Fibroblast of upper back skin (primary cell): ENCODE data around the gene LHX1.

ENCODE experiments used
- DNase-seq: peaks from one replicate; pipeline ENCODE4 v3.0.0-alpha.2; 2013

Gene LHX1

DNA sequence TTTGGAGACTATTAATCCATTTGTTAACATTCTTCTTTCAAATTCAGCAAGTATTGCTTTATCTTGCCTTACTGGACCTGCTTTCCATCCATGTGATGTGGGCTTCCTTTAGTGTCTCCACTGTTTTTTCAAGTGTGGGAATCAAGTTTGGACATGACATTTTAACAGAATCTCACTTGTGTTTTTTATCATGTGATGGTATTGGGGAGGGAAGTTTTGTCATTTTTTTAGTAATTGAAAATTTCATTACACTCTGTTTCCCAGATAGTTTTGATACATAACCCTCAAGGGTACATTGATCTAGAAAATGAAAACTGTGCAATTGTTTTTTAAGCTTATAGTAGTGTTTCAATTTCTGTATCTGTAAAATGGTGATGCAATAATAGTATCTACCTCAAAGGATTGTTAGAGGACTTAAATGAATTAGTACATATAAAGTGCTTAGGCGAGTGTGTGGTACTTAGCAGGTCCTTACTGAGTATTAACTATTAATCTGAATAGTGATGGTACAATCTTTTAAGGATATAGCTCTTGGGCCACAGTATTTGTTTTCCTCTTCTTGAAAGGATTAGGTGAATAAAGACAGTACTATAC lies 38.7 kb downstream of the LHX1 start:
- DNase-seq: no peak

DNA sequence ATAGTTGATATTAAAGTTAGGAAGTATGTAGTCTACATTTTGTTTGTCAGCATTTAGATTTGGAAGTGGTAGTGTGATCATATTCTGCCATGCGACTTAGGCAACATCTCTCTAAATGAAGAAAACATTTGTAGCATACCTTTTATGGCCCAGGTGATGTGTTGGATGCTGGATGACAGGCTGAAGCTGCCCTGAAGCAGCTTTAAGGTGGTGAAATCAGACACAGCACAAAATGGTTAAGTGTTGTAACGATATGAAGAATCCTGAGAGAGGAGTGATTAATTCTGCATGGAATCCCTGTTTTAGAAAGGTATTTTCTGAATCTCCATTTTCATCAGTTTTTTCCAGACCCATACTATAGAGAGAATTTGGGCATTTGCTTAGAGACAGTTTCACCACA lies 39.8 kb downstream of the LHX1 start:
- no peak for DNase-seq

DNA sequence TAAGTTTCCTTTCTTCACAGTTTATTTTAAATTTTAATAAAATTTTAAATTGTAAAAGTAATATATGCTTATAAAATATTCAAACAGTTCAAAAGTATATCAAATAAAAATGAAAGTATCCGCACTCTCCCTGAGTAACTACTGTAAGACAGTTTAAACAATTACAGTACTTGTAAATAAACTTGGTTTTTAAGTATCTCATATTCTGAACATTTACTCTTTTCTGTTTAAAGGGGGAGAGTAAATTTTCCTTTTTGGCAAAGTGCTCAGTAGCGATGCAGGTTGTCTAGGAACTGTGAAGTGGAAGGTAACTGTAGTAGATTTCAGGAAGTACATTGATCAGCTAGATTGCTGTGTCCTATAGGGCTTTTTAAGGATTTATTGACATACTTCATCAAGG lies 40.3 kb downstream of the LHX1 start:
- DNase-seq: no peak

DNA sequence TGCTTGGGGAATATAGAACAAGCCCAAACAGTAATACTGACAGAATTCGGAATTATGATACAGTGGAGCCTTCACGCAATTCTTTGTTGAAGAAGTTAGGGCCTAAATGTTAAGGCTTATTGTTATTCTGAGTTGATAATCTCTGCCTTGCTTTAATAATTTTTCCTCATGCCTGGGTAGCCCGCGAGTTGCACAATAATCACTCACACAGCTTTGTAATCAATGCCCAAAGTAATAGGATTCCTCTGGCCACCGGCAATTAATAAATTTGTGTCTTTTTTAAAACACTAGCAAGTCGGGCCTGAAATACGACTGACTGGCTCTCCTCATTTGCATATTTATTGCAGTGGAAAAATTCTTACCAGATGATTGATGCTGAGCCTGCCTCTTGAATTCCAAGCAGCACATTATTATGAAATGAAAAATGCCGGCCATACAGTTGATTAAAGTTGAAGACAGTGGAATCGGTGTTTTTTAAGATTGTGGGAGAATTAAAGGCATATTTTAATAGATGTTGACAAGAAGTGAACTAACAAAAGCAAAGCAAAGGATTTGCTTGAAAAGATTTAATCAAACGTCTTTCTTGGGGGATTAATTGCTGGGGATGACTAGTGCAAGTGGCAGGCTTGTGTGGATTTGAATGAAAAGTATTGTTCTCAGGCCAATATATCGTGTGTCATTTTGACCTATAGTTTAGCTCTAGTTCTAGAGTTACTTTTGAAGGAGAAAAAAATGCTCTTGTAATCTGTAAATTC lies 41.7 kb downstream of the LHX1 start:
- DNase-seq: peak; percentile 34

DNA sequence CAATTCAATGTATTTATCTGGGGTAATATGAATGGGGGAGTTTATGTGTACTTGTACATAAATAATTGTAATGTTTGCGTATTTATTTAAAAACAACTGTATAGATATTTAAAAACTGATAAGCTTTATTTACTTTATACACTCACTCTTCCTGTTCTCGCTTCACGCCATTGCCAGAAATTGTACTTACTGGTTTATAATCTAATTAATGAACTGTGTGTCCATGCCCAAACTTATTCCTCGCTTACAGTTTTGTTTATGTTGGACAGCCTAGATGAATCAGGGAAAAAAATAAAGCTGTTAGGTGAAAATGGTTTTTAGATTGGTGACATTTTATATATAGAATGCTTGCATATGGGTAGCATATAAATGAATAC lies 42.3 kb downstream of the LHX1 start:
- no peak for DNase-seq

DNA sequence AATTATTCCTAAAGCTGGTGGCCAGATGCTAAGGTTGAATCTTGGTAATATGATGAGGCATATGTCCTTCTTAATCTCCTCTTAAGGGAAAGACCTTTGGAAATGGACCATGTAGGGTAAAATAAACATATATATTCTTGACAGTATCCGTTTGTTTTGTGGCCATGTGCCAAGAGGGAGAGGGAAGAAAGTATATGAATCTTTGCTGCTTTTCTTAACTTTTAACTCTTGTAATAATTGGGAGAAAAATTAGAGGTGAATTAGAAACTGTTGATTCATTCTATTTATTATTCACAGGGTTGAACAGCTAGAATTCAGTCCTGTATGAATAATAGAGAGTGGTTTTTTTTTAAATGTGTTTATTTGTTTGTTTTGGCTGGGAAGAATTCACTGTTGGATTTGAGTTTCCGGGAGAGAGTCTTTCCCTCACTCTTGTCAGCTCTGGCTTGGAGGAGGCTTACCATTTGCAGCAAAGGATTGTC lies 43.0 kb downstream of the LHX1 start:
- peak; percentile 43 for DNase-seq

DNA sequence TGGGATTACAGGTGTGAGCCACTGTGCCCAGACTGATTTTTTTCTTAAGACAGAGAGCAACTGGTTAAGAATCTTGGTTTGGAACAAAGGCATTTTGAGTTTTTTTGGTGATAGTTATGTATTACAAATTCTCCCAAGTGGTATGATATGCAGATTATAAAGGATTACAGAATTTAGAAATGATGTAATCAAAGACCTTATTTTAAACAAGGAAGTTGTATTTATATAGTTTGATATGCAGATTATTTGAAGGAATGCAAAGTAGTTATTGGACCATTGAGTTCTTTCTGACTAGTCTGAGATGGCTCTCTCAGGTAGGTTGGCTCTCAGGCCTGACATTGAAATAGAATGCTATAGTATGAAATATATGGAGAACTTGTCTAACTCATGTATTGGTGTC lies 46.3 kb downstream of the LHX1 start:
- DNase-seq: no peak

DNA sequence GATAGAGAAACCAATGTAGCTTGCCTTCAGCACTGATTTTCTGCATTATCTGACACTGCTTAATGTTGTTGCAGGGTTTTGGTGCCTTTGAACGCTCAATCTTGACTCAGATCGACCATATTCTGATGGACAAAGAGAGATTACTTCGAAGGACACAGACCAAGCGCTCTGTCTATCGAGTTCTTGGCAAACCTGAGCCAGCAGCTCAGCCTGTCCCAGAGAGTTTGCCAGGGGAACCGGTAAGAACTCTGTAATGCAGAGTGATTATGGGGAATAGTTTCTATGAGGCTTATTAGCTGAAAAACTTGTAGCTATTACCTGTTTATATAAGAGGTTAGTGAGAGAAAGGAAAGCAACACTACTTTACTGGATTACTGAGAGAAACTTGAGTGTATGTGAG lies 51.9 kb downstream of the LHX1 start:
- no peak for DNase-seq

DNA sequence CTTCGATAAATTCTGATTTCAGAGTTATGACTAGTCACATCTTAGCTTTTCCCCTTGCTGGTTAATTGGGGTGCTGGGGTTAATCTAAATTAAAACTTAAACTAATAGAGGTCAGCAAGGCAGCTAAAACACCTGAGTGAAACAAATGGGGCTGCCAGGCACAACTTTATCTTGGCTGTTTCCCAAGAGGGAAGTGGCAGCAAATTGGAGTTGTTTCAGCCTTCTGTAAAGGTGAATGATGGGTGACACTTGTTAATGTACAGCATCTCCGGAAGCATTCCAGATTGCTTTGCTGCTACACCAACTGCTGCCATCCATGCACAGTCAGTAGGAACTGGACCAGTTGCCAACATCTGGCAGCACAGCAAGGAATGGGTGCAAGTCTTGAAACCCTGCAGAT lies 55.4 kb downstream of the LHX1 start:
- no peak for DNase-seq

DNA sequence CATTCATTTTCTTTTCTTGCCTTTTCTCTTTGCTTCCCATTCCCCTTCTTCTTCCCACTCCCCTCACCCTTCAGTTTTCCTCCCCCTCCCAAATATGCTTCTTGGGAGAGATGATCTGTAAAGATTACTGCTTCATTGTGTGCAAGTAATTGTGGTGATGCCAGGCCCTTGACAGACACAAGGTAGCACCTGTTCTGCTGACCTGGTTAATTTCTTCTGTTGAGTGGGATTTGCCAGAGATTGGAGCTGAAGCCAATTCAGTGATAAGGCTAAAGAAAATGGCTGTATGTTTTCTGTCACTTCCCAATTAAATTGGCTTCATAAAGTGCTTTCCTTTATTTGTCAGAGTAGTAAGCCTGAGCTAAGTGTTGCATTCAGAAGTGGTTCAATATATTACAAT lies 56.0 kb downstream of the LHX1 start:
- no peak for DNase-seq
